ENCODE data around the gene RPH3AL.
"Not testable (repeated sequence)": the region's sequence is repeated elsewhere in the genome, so short reads cannot be mapped to it uniquely, and the experiment has no call there.

DNA sequence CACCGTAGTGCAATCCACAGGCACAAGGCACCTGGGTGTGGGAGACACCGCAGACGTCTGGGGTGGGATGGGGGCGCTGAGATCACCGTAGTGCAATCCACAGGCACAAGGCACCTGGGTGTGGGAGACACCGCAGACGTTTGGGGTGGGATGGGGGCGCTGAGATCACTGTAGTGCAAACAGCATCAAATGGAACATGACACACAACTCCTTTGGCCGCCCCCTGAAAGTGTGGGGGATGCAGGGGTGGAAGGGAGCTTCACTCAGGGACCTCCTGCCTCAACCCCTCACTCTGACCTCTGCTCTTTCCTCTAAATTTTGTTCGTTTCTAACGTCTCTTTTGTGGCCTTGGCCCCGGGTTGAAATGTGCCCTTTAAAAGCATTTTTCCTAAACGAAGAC, 150.9 kb downstream of the RPH3AL start:
- TF ChIP-seq ZBTB21 (tag by site-specific recombination; IDR thresholded peaks at IDR 0.05); ZNF596 (tag by site-specific recombination; IDR thresholded peaks at IDR 0.05); ZNF121 (tag by site-specific recombination; IDR thresholded peaks at IDR 0.05); ZNF391 (tag by site-specific recombination; IDR thresholded peaks at IDR 0.05; ENCODE audit: borderline replicate concordance, low read depth); GLIS2 (tag by site-specific recombination; IDR thresholded peaks at IDR 0.05); ZNF530 (tag by site-specific recombination; IDR thresholded peaks at IDR 0.05; ENCODE audit: low read depth); ZNF48 (tag by site-specific recombination; IDR thresholded peaks at IDR 0.05): not testable (repeated sequence)
- TF ChIP-seq, protein P1, sequence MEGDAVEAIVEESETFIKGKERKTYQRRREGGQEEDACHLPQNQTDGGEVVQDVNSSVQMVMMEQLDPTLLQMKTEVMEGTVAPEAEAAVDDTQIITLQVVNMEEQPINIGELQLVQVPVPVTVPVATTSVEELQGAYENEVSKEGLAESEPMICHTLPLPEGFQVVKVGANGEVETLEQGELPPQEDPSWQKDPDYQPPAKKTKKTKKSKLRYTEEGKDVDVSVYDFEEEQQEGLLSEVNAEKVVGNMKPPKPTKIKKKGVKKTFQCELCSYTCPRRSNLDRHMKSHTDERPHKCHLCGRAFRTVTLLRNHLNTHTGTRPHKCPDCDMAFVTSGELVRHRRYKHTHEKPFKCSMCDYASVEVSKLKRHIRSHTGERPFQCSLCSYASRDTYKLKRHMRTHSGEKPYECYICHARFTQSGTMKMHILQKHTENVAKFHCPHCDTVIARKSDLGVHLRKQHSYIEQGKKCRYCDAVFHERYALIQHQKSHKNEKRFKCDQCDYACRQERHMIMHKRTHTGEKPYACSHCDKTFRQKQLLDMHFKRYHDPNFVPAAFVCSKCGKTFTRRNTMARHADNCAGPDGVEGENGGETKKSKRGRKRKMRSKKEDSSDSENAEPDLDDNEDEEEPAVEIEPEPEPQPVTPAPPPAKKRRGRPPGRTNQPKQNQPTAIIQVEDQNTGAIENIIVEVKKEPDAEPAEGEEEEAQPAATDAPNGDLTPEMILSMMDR (tag by site-specific recombination; IDR thresholded peaks at IDR 0.05) = not testable (repeated sequence)
- TF ChIP-seq, protein P2, sequence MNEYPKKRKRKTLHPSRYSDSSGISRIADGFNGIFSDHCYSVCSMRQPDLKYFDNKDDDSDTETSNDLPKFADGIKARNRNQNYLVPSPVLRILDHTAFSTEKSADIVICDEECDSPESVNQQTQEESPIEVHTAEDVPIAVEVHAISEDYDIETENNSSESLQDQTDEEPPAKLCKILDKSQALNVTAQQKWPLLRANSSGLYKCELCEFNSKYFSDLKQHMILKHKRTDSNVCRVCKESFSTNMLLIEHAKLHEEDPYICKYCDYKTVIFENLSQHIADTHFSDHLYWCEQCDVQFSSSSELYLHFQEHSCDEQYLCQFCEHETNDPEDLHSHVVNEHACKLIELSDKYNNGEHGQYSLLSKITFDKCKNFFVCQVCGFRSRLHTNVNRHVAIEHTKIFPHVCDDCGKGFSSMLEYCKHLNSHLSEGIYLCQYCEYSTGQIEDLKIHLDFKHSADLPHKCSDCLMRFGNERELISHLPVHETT (tag by site-specific recombination; IDR thresholded peaks at IDR 0.05) = not testable (repeated sequence)
- TF ChIP-seq, protein P3, sequence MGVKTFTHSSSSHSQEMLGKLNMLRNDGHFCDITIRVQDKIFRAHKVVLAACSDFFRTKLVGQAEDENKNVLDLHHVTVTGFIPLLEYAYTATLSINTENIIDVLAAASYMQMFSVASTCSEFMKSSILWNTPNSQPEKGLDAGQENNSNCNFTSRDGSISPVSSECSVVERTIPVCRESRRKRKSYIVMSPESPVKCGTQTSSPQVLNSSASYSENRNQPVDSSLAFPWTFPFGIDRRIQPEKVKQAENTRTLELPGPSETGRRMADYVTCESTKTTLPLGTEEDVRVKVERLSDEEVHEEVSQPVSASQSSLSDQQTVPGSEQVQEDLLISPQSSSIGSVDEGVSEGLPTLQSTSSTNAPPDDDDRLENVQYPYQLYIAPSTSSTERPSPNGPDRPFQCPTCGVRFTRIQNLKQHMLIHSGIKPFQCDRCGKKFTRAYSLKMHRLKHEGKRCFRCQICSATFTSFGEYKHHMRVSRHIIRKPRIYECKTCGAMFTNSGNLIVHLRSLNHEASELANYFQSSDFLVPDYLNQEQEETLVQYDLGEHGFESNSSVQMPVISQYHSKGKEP (tag by site-specific recombination; IDR thresholded peaks at IDR 0.05) = not testable (repeated sequence)
- TF ChIP-seq, protein P4, sequence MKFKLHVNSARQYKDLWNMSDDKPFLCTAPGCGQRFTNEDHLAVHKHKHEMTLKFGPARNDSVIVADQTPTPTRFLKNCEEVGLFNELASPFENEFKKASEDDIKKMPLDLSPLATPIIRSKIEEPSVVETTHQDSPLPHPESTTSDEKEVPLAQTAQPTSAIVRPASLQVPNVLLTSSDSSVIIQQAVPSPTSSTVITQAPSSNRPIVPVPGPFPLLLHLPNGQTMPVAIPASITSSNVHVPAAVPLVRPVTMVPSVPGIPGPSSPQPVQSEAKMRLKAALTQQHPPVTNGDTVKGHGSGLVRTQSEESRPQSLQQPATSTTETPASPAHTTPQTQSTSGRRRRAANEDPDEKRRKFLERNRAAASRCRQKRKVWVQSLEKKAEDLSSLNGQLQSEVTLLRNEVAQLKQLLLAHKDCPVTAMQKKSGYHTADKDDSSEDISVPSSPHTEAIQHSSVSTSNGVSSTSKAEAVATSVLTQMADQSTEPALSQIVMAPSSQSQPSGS (tag by site-specific recombination; IDR thresholded peaks at IDR 0.05; ENCODE audit: low read depth) = not testable (repeated sequence)
- TF ChIP-seq, protein P5, sequence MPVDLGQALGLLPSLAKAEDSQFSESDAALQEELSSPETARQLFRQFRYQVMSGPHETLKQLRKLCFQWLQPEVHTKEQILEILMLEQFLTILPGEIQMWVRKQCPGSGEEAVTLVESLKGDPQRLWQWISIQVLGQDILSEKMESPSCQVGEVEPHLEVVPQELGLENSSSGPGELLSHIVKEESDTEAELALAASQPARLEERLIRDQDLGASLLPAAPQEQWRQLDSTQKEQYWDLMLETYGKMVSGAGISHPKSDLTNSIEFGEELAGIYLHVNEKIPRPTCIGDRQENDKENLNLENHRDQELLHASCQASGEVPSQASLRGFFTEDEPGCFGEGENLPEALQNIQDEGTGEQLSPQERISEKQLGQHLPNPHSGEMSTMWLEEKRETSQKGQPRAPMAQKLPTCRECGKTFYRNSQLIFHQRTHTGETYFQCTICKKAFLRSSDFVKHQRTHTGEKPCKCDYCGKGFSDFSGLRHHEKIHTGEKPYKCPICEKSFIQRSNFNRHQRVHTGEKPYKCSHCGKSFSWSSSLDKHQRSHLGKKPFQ (tag by site-specific recombination; IDR thresholded peaks at IDR 0.05) = not testable (repeated sequence)
- TF ChIP-seq, protein P6, sequence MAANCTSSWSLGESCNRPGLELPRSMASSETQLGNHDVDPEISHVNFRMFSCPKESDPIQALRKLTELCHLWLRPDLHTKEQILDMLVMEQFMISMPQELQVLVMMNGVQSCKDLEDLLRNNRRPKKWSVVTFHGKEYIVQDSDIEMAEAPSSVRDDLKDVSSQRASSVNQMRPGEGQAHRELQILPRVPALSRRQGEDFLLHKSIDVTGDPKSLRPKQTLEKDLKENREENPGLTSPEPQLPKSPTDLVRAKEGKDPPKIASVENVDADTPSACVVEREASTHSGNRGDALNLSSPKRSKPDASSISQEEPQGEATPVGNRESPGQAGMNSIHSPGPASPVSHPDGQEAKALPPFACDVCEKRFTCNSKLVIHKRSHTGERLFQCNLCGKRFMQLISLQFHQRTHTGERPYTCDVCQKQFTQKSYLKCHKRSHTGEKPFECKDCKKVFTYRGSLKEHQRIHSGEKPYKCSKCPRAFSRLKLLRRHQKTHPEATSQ (tag by site-specific recombination; IDR thresholded peaks at IDR 0.05) = not testable (repeated sequence)
